HepG2 (cell line): ENCODE data around the gene UBE2H. TPM values are rescaled to one million over a fixed set of nuclear protein-coding genes. Genes with fewer than 3 reads are reported as not detected.

Source experiments
- EEA1 ChIP-seq: sonication (generic); formaldehyde crosslinking; IDR thresholded peaks from 2 replicates; pipeline ENCODE4 v1.5.1; 2020; ENCODE audit warnings: mild to moderate bottlenecking, missing genetic modification reagents, borderline replicate concordance
- MAFG ChIP-seq: sonication (generic); formaldehyde crosslinking; IDR thresholded peaks from 2 replicates; pipeline ENCODE4 v1.5.1; 2020; ENCODE audit warnings: mild to moderate bottlenecking, missing genetic modification reagents
- MIXL1 ChIP-seq: IDR thresholded peaks from 2 replicates; pipeline ENCODE4 v1.6.1; 2016
- MTF2 ChIP-seq: sonication (generic); formaldehyde crosslinking; IDR thresholded peaks from 2 replicates; pipeline ENCODE4 v1.5.0; 2020; ENCODE audit warnings: missing genetic modification reagents, borderline replicate concordance
- MXD4 ChIP-seq: IDR thresholded peaks from 2 replicates; pipeline ENCODE4 v1.6.1; 2016; ENCODE audit warnings: mild to moderate bottlenecking, missing biosample characterization, missing genetic modification reagents
- NRL ChIP-seq: sonication (generic); formaldehyde crosslinking; IDR thresholded peaks from 2 replicates; pipeline ENCODE4 v1.5.0; 2020; ENCODE audit warnings: missing genetic modification reagents, mild to moderate bottlenecking, moderate library complexity, borderline replicate concordance
- PHB2 ChIP-seq: fragments of 450-650 bp; IDR thresholded peaks from 2 replicates; pipeline ENCODE4 v1.6.1; 2018; ENCODE audit not compliant: partially characterized antibody
- ZNF496 ChIP-seq: sonication (generic); formaldehyde crosslinking; IDR thresholded peaks from 2 replicates; pipeline ENCODE4 v1.8.1; 2023; ENCODE audit warnings: mild to moderate bottlenecking, moderate library complexity, missing genetic modification reagents; ENCODE audit not compliant: insufficient replicate concordance
- ZNF607 ChIP-seq: sonication (generic); formaldehyde crosslinking; IDR thresholded peaks from 2 replicates; pipeline ENCODE4 v1.5.1; 2020; ENCODE audit warnings: missing genetic modification reagents, mild to moderate bottlenecking, borderline replicate concordance
- polyA plus RNA-seq, 8 experiments: library from polyadenylated mRNA; depleted of rRNA in 3 of 8; stranded (reverse) in 7 of 8; unstranded in 1 of 8; fragments of >200 nt; fragmentation: Illumina TruSeq in 4 of 8; extraction: Trizol in 4 of 8; gene quantifications; 2 replicates each; pipeline versions ENCODE4 v1.2.1 to v1.2.3, GENCODE V29; 2011 to 2016; ENCODE audit warnings: low read depth in 4 of 8, missing spikeins in 1 of 8, mixed read lengths in 1 of 8; ENCODE audit not compliant: insufficient read depth in 1 of 8
- total RNA-seq, 5 experiments: library from RNA; depleted of rRNA; stranded (reverse); fragments of >200 nt; fragmentation: Illumina TruSeq; extraction: Trizol; gene quantifications; 2 replicates each; pipeline ENCODE4 v1.2.3, GENCODE V29; 2016; ENCODE audit warnings: low read depth in 1 of 5
- TF ChIP-seq, protein P1 (sequence below): sonication (generic); formaldehyde crosslinking; IDR thresholded peaks from 2 replicates; pipeline ENCODE4 v1.5.1; 2020; ENCODE audit warnings: mild to moderate bottlenecking, missing genetic modification reagents, moderate library complexity
- TF ChIP-seq, protein P2 (sequence below): sonication (generic); formaldehyde crosslinking; IDR thresholded peaks from 2 replicates; pipeline ENCODE4 v1.4.0; 2020; ENCODE audit warnings: mild to moderate bottlenecking, missing genetic modification reagents
- TF ChIP-seq, protein P3 (sequence below): sonication (generic); formaldehyde crosslinking; IDR thresholded peaks from 2 replicates; pipeline ENCODE4 v1.8.0; 2022; ENCODE audit warnings: missing genetic modification reagents, mild to moderate bottlenecking, borderline replicate concordance
- TF ChIP-seq, protein P4 (sequence below): sonication (generic); formaldehyde crosslinking; IDR thresholded peaks from 2 replicates; pipeline ENCODE4 v1.8.0; 2022; ENCODE audit warnings: mild to moderate bottlenecking, missing genetic modification reagents; ENCODE audit not compliant: insufficient replicate concordance
- TF ChIP-seq, protein P5 (sequence below): IDR thresholded peaks from 2 replicates; pipeline ENCODE4 v1.6.1; 2012; ENCODE audit warnings: low read depth, low read length, improper control_type of control experiment
- TF ChIP-seq, protein P6 (sequence below): sonication (generic); formaldehyde crosslinking; IDR thresholded peaks from 2 replicates; pipeline ENCODE4 v1.5.0; 2020; ENCODE audit warnings: mild to moderate bottlenecking, missing genetic modification reagents, moderate library complexity

The UBE2H gene
- total and polyA plus RNA-seq, 2 of the 13 experiments (the other 11 are each of a cell fraction or from before 2014, with no cell fraction given): 15.5 to 40.1 TPM

DNA sequence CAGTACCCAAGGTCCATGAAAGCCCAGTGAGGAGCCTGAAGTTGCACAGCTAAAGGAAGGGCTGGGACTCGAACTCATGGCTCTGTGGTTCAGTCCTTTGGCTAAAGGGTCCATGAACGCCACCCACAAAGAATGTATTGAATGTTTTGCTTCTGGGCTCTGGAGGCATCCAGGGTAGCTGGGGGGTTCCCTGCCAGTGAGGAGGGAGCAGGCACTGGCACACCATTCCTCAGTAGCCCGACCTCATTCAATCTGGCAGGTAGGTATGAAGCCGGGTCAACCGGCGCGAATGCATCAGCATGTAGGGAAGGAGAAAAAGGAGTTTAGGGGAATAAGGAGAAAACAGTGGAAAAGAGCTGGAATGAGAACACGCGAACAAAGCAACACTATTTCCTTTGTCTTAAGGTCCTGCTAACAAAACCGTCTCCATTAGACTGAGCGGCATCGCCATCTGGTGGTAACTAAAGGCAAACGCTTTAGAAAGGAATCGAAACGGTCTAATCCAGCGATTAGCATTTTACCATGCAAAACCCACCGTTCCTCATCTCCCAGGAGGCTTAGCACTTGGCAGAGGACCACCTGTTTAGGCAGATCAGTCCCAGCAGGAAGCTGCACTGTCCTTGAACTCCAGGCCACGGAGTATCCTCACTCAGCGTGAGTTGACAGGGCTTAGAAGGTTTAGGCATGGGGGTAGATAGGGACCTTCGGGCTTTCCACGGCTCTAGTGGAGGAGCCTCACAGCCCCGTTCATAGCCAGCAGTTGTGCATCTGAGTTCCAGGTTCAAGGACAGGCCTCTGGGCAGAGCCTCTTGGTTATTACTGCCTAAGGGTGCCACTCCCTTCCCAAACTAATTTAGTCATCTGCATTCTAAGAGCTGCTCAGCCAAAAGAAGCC is 122.8 kb downstream of the UBE2H start (continued):
- TF ChIP-seq, protein P1, sequence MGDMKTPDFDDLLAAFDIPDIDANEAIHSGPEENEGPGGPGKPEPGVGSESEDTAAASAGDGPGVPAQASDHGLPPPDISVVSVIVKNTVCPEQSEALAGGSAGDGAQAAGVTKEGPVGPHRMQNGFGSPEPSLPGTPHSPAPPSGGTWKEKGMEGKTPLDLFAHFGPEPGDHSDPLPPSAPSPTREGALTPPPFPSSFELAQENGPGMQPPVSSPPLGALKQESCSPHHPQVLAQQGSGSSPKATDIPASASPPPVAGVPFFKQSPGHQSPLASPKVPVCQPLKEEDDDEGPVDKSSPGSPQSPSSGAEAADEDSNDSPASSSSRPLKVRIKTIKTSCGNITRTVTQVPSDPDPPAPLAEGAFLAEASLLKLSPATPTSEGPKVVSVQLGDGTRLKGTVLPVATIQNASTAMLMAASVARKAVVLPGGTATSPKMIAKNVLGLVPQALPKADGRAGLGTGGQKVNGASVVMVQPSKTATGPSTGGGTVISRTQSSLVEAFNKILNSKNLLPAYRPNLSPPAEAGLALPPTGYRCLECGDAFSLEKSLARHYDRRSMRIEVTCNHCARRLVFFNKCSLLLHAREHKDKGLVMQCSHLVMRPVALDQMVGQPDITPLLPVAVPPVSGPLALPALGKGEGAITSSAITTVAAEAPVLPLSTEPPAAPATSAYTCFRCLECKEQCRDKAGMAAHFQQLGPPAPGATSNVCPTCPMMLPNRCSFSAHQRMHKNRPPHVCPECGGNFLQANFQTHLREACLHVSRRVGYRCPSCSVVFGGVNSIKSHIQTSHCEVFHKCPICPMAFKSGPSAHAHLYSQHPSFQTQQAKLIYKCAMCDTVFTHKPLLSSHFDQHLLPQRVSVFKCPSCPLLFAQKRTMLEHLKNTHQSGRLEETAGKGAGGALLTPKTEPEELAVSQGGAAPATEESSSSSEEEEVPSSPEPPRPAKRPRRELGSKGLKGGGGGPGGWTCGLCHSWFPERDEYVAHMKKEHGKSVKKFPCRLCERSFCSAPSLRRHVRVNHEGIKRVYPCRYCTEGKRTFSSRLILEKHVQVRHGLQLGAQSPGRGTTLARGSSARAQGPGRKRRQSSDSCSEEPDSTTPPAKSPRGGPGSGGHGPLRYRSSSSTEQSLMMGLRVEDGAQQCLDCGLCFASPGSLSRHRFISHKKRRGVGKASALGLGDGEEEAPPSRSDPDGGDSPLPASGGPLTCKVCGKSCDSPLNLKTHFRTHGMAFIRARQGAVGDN (CRISPR knock-in tag): no peak
- no peak for TF ChIP-seq MTF2 (CRISPR knock-in tag)
- TF ChIP-seq, protein P2, sequence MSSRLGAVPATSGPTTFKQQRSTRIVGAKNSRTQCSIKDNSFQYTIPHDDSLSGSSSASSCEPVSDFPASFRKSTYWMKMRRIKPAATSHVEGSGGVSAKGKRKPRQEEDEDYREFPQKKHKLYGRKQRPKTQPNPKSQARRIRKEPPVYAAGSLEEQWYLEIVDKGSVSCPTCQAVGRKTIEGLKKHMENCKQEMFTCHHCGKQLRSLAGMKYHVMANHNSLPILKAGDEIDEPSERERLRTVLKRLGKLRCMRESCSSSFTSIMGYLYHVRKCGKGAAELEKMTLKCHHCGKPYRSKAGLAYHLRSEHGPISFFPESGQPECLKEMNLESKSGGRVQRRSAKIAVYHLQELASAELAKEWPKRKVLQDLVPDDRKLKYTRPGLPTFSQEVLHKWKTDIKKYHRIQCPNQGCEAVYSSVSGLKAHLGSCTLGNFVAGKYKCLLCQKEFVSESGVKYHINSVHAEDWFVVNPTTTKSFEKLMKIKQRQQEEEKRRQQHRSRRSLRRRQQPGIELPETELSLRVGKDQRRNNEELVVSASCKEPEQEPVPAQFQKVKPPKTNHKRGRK: peak; percentile 98
- no peak for TF ChIP-seq ZNF496 (CRISPR knock-in tag)
- TF ChIP-seq MXD4 (CRISPR knock-in tag): no peak
- no peak for TF ChIP-seq EEA1 (CRISPR knock-in tag)
- no peak for TF ChIP-seq MIXL1 (CRISPR knock-in tag)
- TF ChIP-seq PHB2: no peak
- TF ChIP-seq, protein P3, sequence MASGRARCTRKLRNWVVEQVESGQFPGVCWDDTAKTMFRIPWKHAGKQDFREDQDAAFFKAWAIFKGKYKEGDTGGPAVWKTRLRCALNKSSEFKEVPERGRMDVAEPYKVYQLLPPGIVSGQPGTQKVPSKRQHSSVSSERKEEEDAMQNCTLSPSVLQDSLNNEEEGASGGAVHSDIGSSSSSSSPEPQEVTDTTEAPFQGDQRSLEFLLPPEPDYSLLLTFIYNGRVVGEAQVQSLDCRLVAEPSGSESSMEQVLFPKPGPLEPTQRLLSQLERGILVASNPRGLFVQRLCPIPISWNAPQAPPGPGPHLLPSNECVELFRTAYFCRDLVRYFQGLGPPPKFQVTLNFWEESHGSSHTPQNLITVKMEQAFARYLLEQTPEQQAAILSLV (CRISPR knock-in tag): no peak
- no peak for TF ChIP-seq NRL (CRISPR knock-in tag)
- TF ChIP-seq ZNF607 (CRISPR knock-in tag): peak; percentile 18; the same call in 1 of the 2 replicates
- TF ChIP-seq MAFG: no peak
- TF ChIP-seq, protein P4, sequence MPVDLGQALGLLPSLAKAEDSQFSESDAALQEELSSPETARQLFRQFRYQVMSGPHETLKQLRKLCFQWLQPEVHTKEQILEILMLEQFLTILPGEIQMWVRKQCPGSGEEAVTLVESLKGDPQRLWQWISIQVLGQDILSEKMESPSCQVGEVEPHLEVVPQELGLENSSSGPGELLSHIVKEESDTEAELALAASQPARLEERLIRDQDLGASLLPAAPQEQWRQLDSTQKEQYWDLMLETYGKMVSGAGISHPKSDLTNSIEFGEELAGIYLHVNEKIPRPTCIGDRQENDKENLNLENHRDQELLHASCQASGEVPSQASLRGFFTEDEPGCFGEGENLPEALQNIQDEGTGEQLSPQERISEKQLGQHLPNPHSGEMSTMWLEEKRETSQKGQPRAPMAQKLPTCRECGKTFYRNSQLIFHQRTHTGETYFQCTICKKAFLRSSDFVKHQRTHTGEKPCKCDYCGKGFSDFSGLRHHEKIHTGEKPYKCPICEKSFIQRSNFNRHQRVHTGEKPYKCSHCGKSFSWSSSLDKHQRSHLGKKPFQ (CRISPR knock-in tag): no peak
- TF ChIP-seq, protein P5, sequence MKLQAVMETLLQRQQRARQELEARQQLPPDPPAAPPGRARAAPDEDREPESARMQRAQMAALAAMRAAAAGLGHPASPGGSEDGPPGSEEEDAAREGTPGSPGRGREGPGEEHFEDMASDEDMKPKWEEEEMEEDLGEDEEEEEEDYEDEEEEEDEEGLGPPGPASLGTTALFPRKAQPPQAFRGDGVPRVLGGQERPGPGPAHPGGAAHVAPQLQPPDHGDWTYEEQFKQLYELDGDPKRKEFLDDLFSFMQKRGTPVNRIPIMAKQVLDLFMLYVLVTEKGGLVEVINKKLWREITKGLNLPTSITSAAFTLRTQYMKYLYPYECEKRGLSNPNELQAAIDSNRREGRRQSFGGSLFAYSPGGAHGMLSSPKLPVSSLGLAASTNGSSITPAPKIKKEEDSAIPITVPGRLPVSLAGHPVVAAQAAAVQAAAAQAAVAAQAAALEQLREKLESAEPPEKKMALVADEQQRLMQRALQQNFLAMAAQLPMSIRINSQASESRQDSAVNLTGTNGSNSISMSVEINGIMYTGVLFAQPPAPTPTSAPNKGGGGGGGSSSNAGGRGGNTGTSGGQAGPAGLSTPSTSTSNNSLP: 0 out of 2 replicates have a peak, but pooled peaks have one; percentile 14
- TF ChIP-seq, protein P6, sequence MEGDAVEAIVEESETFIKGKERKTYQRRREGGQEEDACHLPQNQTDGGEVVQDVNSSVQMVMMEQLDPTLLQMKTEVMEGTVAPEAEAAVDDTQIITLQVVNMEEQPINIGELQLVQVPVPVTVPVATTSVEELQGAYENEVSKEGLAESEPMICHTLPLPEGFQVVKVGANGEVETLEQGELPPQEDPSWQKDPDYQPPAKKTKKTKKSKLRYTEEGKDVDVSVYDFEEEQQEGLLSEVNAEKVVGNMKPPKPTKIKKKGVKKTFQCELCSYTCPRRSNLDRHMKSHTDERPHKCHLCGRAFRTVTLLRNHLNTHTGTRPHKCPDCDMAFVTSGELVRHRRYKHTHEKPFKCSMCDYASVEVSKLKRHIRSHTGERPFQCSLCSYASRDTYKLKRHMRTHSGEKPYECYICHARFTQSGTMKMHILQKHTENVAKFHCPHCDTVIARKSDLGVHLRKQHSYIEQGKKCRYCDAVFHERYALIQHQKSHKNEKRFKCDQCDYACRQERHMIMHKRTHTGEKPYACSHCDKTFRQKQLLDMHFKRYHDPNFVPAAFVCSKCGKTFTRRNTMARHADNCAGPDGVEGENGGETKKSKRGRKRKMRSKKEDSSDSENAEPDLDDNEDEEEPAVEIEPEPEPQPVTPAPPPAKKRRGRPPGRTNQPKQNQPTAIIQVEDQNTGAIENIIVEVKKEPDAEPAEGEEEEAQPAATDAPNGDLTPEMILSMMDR (CRISPR knock-in tag): peak; percentile 84
